GM19099 (cell line): ENCODE measurements around the gene TENT5C.

Experiments used
- POLR2A ChIP-seq: IDR thresholded peaks from 3 replicates; pipeline ENCODE4 v1.6.1; 2011; ENCODE audit warnings: low read depth; ENCODE audit not compliant: insufficient read length; ENCODE audit errors: extremely low read depth

Gene TENT5C

DNA sequence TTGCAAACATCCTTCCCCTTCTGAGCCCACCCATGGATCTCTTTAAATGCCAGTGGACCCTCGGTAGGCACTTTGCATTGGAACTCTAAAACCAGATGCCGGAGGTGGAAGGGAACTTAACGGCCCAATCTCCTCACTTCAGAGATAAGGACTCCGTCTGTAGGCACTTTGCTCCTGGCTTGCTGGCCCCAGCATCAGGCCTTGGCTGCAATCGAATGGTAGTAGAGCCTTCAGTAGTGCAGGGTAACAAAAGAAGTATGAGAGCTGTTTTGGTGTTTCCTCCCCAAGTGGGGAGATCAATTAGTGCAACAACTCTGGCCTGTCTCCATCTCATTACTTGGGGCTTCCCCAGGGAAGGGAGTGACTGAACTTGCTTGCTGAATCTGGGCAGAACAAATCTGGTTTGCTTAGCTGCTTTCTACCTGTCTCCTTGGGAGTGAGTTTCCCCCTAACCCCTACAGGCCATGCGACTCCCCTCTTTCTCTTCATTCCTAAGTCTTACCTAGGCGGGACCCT is 70.8 kb downstream of the TENT5C start:
- no peak for TF ChIP-seq POLR2A
